ENCODE results near the gene XAB2.

XAB2 gene

GRCh38 chr19:7622933-7623685 is 6.2 kb downstream of the XAB2 start:
- H3K4me3 ChIP-seq (ENCODE audit: low read length), result no peak overlapping the region
- no peak for DNase-seq (ENCODE audit: low read depth)
- TF ChIP-seq CTCF (conservative IDR thresholded peaks at IDR 0.05; ENCODE audit: low read length), result no peak

GRCh38 chr19:7620442-7621412 is 8.6 kb downstream of the XAB2 start:
- DNase-seq (ENCODE audit: low read depth), result no peak
- no peak overlapping the region for H3K4me3 ChIP-seq (ENCODE audit: low read length)
- TF ChIP-seq CTCF (conservative IDR thresholded peaks at IDR 0.05; ENCODE audit: low read length), result no peak

- TF ChIP-seq CTCF (conservative IDR thresholded peaks at IDR 0.05; ENCODE audit: low read length), result no peak
Measured at GRCh38 chr19:7619671-7620441, 9.5 kb downstream of the XAB2 start.

GRCh38 chr19:7618771-7619510 is 10.4 kb downstream of the XAB2 start:
- H3K4me3 ChIP-seq (ENCODE audit: low read length), result no peak overlapping the region
- DNase-seq (ENCODE audit: low read depth), result no peak
- no peak for TF ChIP-seq CTCF (conservative IDR thresholded peaks at IDR 0.05; ENCODE audit: low read length)

More at GRCh38 chr19:7619671-7620441, 9.5 kb downstream of the XAB2 start:
- DNase-seq (ENCODE audit: low read depth), result no peak
- no peak overlapping the region for H3K4me3 ChIP-seq (ENCODE audit: low read length)

- no peak overlapping the region for H3K4me3 ChIP-seq (ENCODE audit: low read length)
- TF ChIP-seq CTCF (conservative IDR thresholded peaks at IDR 0.05; ENCODE audit: low read length), result no peak
Measured at GRCh38 chr19:7618348-7618747, 11.0 kb downstream of the XAB2 start.

GRCh38 chr19:7617735-7618134 is 11.6 kb downstream of the XAB2 start:
- no peak overlapping the region for H3K4me3 ChIP-seq (ENCODE audit: low read length)
- TF ChIP-seq CTCF (conservative IDR thresholded peaks at IDR 0.05; ENCODE audit: low read length), result no peak
- DNase-seq (ENCODE audit: low read depth), result no peak

More at GRCh38 chr19:7618348-7618747, 11.0 kb downstream of the XAB2 start:
- no peak for DNase-seq (ENCODE audit: low read depth)

Measured in AG10803 (cell line).